ENCODE data around the gene PRDM16.

Gene PRDM16

GRCh38 chr1:3337798-3338724 lies 269.1 kb downstream of the PRDM16 start:
- H3K27ac ChIP-seq = no peak overlapping the region
- ChIA-PET POLR2A (ENCODE audit: low non-redundant PET) (no interaction called here), CTCF (no interaction called here)
- DNase-seq (ENCODE audit: low spot score) = no peak
- TF ChIP-seq, protein P1, sequence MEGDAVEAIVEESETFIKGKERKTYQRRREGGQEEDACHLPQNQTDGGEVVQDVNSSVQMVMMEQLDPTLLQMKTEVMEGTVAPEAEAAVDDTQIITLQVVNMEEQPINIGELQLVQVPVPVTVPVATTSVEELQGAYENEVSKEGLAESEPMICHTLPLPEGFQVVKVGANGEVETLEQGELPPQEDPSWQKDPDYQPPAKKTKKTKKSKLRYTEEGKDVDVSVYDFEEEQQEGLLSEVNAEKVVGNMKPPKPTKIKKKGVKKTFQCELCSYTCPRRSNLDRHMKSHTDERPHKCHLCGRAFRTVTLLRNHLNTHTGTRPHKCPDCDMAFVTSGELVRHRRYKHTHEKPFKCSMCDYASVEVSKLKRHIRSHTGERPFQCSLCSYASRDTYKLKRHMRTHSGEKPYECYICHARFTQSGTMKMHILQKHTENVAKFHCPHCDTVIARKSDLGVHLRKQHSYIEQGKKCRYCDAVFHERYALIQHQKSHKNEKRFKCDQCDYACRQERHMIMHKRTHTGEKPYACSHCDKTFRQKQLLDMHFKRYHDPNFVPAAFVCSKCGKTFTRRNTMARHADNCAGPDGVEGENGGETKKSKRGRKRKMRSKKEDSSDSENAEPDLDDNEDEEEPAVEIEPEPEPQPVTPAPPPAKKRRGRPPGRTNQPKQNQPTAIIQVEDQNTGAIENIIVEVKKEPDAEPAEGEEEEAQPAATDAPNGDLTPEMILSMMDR (conservative IDR thresholded peaks at IDR 0.05; ENCODE audit: low read depth) = no peak

GRCh38 chr1:3338725-3339070 lies 269.7 kb downstream of the PRDM16 start:
- TF ChIP-seq, protein P1 (conservative IDR thresholded peaks at IDR 0.05; ENCODE audit: low read depth) = no peak
- H3K27ac ChIP-seq = no peak overlapping the region
- DNase-seq (ENCODE audit: low spot score) = no peak
- POLR2A ChIA-PET (ENCODE audit: low non-redundant PET) = no interaction called here
- CTCF ChIA-PET = no interaction called here

GRCh38 chr1:3339856-3340255 lies 270.9 kb downstream of the PRDM16 start:
- ChIA-PET CTCF (no interaction called here), POLR2A (ENCODE audit: low non-redundant PET) (no interaction called here)
- H3K27ac ChIP-seq = no peak overlapping the region
- TF ChIP-seq, protein P1 (conservative IDR thresholded peaks at IDR 0.05; ENCODE audit: low read depth) = no peak
- DNase-seq (ENCODE audit: low spot score) = no peak

- no peak for DNase-seq (ENCODE audit: low spot score)
- TF ChIP-seq, protein P1 (conservative IDR thresholded peaks at IDR 0.05; ENCODE audit: low read depth) = no peak
- ChIA-PET CTCF (no interaction called here), POLR2A (ENCODE audit: low non-redundant PET) (no interaction called here)
- no peak overlapping the region for H3K27ac ChIP-seq
Measured at GRCh38 chr1:3340548-3341235, 271.7 kb downstream of the PRDM16 start.

- ChIA-PET CTCF (no interaction called here), POLR2A (ENCODE audit: low non-redundant PET) (no interaction called here)
- H3K27ac ChIP-seq = no peak overlapping the region
- TF ChIP-seq, protein P1 (conservative IDR thresholded peaks at IDR 0.05; ENCODE audit: low read depth) = no peak
- DNase-seq (ENCODE audit: low spot score) = no peak
Measured at GRCh38 chr1:3341236-3341994, 272.4 kb downstream of the PRDM16 start.

DNA sequence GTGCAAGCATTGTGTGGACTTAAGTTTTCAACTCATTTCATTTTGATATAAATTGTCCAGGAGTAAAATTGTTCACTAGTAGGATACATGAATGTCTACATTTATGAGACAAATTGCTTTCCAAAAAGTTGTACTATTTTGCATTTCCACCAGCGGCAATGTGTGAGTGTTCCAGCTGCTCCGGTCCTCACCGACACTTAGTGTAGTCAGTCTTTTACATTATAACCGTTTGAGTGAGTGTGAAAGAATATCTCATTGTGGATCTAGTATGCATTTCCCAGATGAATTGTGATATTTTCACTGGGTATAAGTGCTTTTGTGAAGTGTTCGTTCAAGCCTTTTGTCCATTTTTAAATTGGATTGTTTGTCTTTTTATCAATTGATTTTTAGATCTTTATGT lies 274.0 kb downstream of the PRDM16 start:
- DNase-seq (ENCODE audit: low spot score) = no peak
- ChIA-PET POLR2A (ENCODE audit: low non-redundant PET) (no interaction called here), CTCF (no interaction called here)

More for the DNA sequence above, 274.0 kb downstream of the PRDM16 start:
- H3K27ac ChIP-seq = no peak overlapping the region
- TF ChIP-seq, protein P1 (conservative IDR thresholded peaks at IDR 0.05; ENCODE audit: low read depth) = no peak
